ENCODE results near the gene GGT6.

The GGT6 gene

DNA sequence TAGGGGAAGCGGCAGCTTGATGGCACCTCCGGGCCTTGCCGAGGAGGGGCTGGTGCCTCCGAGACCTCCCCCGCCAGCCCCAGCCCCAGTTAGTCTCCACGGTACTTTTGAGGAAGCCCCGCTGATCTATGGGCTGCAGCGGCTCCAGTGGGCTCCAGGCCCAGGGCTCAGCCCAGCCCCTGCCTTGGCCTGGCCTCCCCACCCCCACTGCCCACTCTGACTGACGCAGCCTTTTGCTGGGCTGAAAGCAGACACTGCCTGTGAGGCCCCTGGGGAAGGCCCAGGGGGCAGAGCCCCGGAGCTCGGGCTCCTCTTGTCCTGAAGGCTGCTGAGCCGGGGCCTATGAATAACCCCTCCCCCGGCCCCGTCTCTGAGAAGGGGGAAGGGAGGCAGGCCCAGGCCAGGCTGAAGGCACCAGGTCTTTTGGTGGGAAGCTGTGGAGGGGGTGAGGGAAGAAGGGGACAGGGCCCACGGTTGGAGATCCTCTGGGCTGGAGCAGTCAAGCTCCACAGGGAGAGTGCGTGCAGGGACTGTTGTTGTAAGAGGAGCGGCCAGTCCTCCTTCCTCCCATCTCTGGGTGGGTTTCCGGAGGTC, 16.4 kb upstream of the GGT6 start:
- DNase-seq (ENCODE audit: low read depth in 3 of 3, low spot score in 1 of 3): no peak

- no peak for DNase-seq (ENCODE audit: low read depth in 3 of 3, low spot score in 1 of 3)
These were observed 15.8 kb upstream of the GGT6 start for GRCh38 chr17:4576161-4576558.

DNA sequence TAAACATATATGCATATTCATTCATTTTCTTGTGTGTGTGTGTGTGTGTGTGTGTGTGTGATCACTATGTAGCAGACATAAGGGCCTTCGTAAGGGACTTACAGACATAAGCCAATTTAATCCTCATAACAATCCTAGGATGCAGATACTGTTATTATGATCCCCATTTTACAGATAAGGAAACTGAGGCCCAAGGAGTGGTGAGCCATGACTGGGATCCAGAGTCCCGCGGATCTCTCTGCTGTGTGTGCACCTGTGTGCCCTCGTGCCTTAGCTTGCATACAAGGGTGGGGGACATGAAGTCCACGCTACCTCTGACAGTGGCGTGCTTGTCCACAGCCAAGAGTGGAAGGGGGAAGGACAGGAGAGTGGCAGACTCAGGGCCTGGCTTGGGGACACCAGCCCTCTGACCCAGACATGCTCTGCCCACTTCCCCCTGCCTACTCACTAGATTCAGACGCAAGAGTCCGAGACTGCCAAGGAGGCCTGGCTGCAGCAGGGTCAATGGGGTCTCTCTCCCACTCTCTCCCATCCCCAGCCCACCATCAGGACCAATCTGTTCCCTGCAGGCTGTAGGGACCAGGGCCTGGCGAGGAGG, 14.2 kb upstream of the GGT6 start:
- no peak for DNase-seq (ENCODE audit: low read depth in 3 of 3, low spot score in 1 of 3)

DNA sequence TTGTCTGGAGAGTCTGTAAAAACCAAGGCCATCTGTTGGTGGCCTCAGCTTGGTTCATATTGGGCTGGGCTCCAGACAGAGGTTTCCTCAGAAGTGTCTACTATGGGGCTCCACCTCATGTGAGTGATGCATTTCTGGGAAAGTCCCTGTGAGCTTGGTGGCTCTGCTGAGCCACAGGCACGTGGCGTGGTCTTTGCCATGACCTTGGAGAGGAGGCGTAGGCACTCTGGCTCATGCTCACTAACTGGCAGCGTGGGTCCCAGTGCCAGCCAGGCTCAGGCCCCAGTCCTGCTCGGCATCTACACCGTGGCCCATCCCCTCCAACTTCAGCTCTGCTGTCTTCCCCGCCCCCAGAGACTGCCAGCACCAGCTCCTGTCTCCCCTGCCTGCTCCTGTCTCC, 13.3 kb upstream of the GGT6 start:
- peak in 2 of 3 donors; percentile 21 to 47 for DNase-seq (ENCODE audit: low read depth in 3 of 3, low spot score in 1 of 3)

- no peak for DNase-seq (ENCODE audit: low read depth in 3 of 3, low spot score in 1 of 3)
These were observed 12.7 kb upstream of the GGT6 start for GRCh38 chr17:4573115-4573514.

DNA sequence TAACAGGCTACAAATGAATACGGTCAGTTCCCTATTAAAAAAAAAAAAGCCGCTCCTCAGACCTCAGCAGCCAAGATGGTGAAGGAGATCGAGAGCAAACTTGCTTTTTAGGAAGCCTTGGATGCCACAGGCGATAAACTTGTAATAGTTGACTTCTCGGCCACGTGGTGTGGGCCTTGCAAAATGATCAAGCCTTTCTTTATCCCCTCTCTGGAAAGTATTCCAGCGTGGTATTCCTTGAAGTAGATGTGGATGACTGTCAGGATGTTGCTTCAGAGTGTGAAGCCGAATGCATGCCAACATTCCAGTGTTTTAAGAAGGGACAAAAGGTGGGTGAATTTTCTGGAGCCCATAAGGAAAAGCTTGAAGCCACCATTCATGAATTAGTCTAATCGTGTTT, 11.8 kb upstream of the GGT6 start:
- no peak for DNase-seq (ENCODE audit: low read depth in 3 of 3, low spot score in 1 of 3)

DNA sequence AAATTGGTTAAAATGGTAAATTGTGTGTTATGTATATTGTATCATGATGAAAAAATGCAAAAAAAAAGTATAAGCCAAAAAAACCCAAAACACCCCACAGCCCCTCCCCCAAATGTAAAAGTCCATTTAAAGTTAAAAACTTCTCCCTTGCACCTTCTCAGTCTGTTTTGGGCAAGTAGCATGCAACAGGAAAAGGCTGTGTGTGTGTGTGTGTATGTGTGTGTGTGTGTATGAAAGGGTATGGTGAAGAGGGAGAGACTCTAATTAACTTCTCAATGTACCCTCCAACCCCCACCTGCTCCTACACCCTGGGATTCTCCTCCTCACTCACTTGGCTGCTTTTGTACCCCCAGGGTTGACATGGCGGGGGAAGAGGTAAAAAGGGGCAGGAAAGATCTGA, 9.2 kb upstream of the GGT6 start:
- no peak for DNase-seq (ENCODE audit: low read depth in 3 of 3, low spot score in 1 of 3)

DNA sequence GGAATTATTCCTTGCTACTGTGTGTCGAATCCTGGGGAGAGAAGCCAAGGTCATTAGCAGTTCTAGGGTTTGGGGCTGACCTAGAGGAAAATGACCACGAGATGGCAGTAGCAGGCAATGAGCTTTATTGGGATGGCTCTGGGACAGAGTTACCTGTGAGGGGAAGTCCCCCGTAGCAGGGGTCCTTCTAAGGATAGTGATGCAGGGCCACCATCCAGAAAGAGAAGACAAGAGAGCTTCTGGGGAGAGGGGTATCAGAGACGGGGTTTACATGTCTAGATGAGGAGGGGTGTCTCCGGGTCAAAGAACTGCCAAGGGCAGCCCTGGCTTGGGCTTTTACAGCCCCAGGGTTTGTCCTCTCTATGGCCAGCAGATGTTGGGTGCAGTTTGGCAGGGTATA, 6.4 kb upstream of the GGT6 start:
- no peak for DNase-seq (ENCODE audit: low read depth in 3 of 3, low spot score in 1 of 3)

DNA sequence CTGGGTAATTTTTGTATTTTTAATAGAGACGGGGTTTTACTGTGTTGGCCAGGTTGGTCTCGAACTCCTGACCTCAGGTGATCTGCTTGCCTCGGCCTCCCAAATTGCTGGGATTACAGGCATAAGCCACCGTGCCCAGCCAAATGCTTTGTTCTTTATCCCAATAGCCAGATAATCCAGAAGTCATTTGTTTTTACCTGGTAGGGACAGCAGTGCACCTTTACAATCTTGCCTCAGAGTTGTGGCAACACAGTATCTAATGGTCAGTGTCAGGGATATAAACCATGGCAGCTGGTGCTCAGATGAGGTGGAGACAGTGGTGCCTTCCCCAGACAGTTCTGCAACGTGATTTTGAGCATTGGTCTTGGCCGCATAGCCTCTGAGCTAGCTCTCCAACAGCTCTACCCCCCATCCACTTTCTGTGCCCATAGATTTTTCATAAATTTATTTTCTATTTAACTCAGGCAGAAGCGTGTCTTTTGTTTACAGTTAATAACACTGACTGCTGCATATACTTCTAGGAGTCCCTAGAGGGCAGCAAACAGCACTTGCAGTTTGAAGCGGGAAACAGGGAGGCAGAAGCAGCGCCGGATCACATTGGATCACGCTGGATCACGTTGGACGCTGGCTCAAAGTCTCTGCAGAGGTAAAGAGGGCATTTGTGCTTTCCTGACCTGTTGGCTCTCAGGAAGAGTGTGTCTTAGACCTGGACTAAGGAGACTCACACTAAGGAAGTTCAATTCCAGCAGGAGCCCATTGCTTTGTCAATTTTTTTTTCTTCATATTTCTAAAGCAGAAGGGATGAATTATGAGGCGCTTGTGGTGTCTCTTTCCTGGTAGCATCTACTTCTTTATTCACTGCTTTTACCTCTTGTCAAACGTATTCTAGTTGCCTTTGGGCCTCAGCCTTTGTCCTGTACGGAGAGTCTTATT, 5.1 kb upstream of the GGT6 start:
- no peak for DNase-seq (ENCODE audit: low read depth in 3 of 3, low spot score in 1 of 3)

GRCh38 chr17:4562015-4562969, 1.9 kb upstream of the GGT6 start:
- no peak for DNase-seq (ENCODE audit: low read depth in 3 of 3, low spot score in 1 of 3)

- DNase-seq (ENCODE audit: low read depth in 3 of 3, low spot score in 1 of 3): no peak
These were observed 470 bp upstream of the GGT6 start for GRCh38 chr17:4560837-4561256.

- no peak for DNase-seq (ENCODE audit: low read depth in 3 of 3, low spot score in 1 of 3)
These were observed 411 bp downstream of the GGT6 start for GRCh38 chr17:4559966-4560365.

DNA sequence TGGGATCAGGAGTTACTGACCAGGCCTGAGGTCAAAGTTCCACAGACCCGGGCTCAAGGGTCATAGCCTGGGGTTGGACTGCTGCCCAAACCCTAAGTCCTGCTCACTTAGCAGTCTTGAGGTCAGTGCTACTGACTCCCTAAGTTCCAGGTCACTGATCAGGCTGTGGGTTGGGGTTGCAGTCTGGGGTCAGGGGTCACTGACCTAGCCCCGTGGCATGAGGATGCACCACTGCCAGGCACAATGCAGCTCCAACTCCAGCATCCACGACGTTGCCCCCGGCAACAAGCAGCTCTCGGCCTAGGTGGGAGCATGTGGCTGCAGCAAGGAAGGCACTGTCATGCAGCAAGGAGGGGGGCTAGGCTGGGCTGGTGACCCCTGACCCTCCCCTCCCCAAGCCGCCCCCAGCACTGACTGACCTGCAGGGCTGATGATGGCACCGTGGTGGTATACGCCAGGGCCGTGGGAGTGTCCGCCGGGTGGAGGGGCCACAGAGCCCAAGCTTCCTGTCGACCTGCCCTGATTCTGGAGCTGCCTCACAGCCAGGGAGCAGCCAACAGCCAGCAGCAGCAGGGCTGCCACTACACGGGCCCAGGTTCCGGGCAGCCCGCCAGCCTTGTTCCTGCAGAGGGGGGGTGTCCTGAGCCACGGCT, 1.1 kb downstream of the GGT6 start:
- DNase-seq (ENCODE audit: low read depth in 3 of 3, low spot score in 1 of 3): no peak

DNA sequence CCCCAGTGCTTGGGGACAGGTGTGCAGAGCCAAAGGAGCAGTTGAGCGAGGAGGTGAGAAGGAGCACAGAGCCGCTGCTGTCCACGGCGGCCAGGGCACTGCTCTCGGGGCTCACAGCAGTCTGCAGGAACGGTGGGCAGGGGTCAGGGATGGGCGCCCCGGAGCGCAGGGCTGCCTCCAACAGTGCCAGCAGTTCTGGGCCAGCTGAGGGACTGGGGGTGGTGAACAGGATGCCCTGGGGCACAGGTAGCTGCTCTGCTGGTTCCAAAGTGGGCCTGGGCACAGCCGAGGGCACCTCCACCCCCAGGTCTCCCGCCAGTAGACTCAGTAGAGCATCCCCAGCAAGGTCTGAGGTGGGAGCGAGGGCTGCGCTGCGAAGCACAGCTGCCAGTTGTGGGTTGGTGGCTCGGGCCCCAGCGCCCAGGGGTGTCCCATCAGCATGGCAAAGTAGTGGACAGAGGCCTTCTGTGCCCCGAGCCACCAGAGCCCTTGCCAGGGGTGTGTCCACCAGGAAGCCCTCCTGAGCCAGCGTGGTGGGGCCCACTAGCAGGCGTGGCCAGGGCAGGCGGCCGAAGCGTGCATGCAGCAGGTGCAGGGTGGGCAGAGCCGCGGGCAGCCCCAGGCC, 1.9 kb downstream of the GGT6 start:
- DNase-seq (ENCODE audit: low read depth in 3 of 3, low spot score in 1 of 3): no peak

DNA sequence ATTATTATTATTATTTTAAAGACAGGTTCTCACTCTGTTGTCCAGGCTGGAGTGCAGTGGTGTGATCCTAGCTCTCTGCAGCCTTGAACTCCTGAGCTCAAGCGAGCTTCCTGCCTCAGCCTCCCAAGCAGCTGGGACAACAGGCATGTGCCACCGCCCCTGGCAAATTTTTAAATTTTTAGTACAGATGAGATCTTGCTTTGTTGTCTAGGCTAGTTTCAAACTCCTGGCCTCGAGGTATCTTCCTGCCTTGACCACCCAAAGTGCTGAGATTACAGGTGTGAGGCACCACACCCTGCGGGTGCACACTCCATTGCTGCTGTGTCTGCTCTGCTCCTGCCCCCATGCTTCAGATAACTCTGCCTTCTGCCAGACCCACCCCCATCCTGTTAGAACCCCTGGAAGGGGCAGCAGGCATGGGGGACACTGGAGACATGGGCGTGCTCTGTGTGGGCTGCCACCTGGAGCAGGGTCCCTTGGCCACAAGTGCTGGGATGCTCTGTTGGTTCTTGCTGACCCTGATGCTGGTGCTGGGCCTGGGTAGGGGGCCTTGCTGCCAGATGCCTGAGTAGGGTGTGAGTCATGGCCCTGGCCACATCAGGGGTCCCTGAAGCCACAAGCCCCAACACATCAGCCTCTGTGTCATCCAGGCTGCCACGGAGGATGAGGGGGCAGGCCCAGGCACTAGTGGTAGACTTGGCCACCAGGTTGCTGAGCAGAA, 2.6 kb downstream of the GGT6 start:
- DNase-seq (ENCODE audit: low read depth in 3 of 3, low spot score in 1 of 3): no peak

DNA sequence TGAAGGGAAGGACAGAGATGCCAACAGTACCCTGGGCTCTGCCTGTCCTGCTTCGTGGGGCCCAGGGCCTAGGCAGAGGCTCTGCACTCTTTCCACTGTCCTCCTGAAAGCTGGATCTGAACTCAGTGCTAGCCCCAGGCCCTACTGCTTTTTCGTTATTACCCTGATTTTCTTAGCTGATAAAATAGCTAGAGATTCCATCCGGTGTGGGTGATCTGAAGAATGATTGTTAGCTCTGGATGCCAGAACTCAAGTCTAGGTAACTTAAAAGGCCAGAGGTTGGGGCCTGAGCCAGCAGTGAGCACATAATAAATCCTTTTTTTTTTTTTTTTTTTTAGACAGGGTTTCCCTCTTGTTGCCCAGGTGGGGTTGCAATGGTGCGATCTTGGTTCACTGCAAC, 3.4 kb downstream of the GGT6 start:
- DNase-seq (ENCODE audit: low read depth in 3 of 3, low spot score in 1 of 3): no peak

GRCh38 chr17:4555873-4556759, 4.3 kb downstream of the GGT6 start:
- DNase-seq (ENCODE audit: low read depth in 3 of 3, low spot score in 1 of 3): no peak

DNA sequence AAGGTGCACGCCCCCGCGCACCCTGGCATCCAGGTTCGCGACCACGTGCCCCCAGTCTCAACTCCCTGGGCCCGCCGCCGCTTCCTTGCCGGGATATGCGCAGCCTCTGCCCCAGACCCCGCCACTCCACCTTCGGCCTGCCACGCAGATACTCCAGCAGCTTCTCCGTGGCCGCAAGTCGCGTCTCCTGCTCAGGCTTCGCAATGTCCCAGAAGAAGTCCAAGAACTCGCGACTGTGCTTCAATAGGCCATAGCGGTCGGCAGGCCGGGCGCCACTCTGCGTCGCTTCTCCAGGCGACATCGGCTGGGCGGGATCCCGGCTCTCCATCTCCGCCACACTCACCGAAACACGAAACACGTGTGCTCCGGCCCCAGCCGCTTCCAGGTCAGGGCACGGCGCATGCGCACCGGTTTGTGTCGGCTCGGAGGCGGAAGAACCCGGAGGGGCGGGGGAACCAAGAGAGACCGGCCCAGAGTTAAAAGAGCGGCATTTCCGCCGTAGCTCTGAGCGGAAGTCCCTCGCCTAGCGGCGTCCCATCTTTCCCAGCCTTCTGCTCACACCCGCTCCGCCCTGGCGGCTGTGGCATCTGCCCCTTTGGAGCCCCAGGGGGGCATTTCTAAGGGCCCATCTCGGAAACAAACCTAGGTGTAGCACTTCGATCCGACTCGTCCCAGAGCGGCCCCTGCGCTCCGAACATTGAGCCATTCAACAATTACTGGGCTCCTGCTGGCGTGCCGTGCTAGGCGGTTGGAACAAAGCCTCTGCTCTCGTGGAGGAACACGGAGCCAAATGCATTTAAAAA, 5.2 kb downstream of the GGT6 start, which contains the start of gene MYBBP1A:
Gene MYBBP1A, minus strand, starts transcription at position 388 of the 803 bp plus-strand sequence. Its CDS starts 60 bp downstream, at position 328.
- peak; percentile 91 to 95 (median 93) for DNase-seq (ENCODE audit: low read depth in 3 of 3, low spot score in 1 of 3)

Measured in stimulated activated CD4-positive, alpha-beta T cell treated with anti-CD3 and anti-CD28 coated beads, TNF-alpha, amount 100 ng/mL, for 1 hour (primary cell).